ENCODE data around the gene ATP6V0E1.

ATP6V0E1 gene

DNA sequence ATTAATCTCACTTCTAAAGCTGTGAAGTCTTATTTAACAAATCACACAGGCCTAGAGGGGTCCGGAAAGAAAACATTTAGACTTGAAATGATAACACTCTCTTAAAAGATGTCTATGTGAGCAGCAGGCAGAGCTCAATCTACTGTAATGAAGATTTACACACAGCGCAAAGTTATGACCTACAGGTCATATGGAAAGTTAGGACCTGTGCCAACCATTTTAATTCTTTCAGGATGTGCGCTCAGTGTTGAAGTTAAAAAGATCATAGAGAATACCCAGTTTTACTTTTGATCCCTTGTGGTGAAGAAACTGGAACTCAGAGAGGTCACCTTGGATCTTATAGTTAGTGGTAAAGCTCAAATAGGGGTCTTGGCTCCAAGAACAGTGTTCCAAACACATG is 69.5 kb downstream of the ATP6V0E1 start:
- Histone ChIP-seq H4K91ac (ENCODE audit: low read depth, low read length) (no peak overlapping the region), H3K4ac (ENCODE audit: low read depth, low read length) (no peak overlapping the region), H2BK120ac (ENCODE audit: insufficient read depth, low read length, poor library complexity) (no peak overlapping the region), H3K27me3 (ENCODE audit: insufficient read depth, low read length) (no peaks in the 10 kb centered on the region), H3K9me3 (ENCODE audit: insufficient read depth, low read depth, low read length) (no peaks in the 10 kb centered on the region), H2AFZ (ENCODE audit: insufficient read depth, low read length, poor library complexity) (no peak overlapping the region), H4K8ac (ENCODE audit: low read depth, low read length) (no peak overlapping the region), H3K36me3 (ENCODE audit: control insufficient read depth in 1 of 2, insufficient read depth in 2 of 2, low read length in 2 of 2) (no peaks in the 10 kb centered on the region), H3K23ac (ENCODE audit: low read length) (no peak overlapping the region), H4K12ac (ENCODE audit: low read depth, low read length) (no peak overlapping the region), H3K4me2 (ENCODE audit: low read length) (no peak overlapping the region), H3K4me3 (ENCODE audit: low read depth, low read length) (no peak overlapping the region), H3K79me2 (ENCODE audit: control insufficient read depth, insufficient read depth, low read length, poor library complexity) (peaks cover 2% of the 10 kb centered on the region), H3K14ac (ENCODE audit: low read length) (no peak overlapping the region), H3K4me1 (ENCODE audit: control insufficient read depth in 1 of 2, insufficient read depth in 2 of 2, low read length in 2 of 2) (no peaks in the 10 kb centered on the region), H3K9ac (ENCODE audit: low read length) (no peak overlapping the region), H2BK5ac (ENCODE audit: low read depth, low read length, poor library complexity) (no peak overlapping the region), H2AK5ac (ENCODE audit: low read length) (no peak overlapping the region), H3K27ac (ENCODE audit: low read depth, low read length) (no peak overlapping the region), H3K79me1 (ENCODE audit: low read length) (peaks cover 9% of the 10 kb centered on the region), H3K18ac (ENCODE audit: low read length) (no peak overlapping the region), H2BK12ac (ENCODE audit: low read length) (no peak overlapping the region)
- no peak for DNase-seq
- WGBS (ENCODE audit: extremely low coverage, insufficient coverage, insufficient read length) = no CpG with 5 or more reads among the region's 3 CpGs

DNA sequence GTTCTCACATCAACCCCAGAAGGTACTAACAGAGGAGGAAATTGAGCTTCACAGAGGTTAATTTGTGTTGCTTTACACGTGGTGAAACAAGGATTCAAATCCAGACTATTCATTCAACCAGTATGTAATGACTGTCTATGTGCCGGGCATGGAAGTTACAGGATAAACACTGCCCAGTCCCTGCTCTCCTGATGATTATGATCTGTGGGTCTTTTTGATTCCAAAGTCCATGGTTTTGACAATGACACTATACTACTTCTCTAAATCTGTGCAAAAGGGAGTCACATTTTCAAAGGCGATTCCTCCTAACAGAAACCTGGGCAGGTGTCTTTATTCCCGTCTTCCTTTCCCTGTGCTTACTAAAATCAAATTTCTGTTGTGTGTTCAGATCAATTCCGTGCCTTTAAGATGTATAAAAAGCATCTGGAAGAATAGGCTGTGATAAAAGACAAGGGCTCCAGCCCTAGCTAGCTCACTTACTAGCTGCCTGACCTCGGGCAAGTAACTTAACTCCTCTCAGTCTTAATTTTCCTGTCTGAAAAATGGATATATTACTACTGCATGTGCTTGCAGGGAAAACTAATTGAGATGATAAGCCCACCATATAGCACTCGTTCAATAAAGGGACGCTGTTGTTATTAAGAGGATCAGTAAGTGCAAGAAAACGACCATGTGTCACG is 71.6 kb downstream of the ATP6V0E1 start:
- Histone ChIP-seq H3K27me3 (ENCODE audit: insufficient read depth, low read length) (no peaks in the 10 kb centered on the region), H2BK120ac (ENCODE audit: insufficient read depth, low read length, poor library complexity) (no peak overlapping the region), H3K4me3 (ENCODE audit: low read depth, low read length) (no peak overlapping the region), H4K8ac (ENCODE audit: low read depth, low read length) (no peak overlapping the region), H3K27ac (ENCODE audit: low read depth, low read length) (no peak overlapping the region), H3K79me2 (ENCODE audit: control insufficient read depth, insufficient read depth, low read length, poor library complexity) (peaks cover 2% of the 10 kb centered on the region), H3K4me1 (ENCODE audit: control insufficient read depth in 1 of 2, insufficient read depth in 2 of 2, low read length in 2 of 2) (no peaks in the 10 kb centered on the region), H4K91ac (ENCODE audit: low read depth, low read length) (no peak overlapping the region), H3K4me2 (ENCODE audit: low read length) (peak overlapping the region; percentile 73), H2AK5ac (ENCODE audit: low read length) (no peak overlapping the region), H3K9me3 (ENCODE audit: insufficient read depth, low read depth, low read length) (no peaks in the 10 kb centered on the region), H3K36me3 (ENCODE audit: control insufficient read depth in 1 of 2, insufficient read depth in 2 of 2, low read length in 2 of 2) (no peaks in the 10 kb centered on the region), H2BK12ac (ENCODE audit: low read length) (no peak overlapping the region), H3K4ac (ENCODE audit: low read depth, low read length) (no peak overlapping the region), H3K9ac (ENCODE audit: low read length) (no peak overlapping the region), H3K23ac (ENCODE audit: low read length) (no peak overlapping the region), H4K12ac (ENCODE audit: low read depth, low read length) (no peak overlapping the region), H2BK5ac (ENCODE audit: low read depth, low read length, poor library complexity) (no peak overlapping the region), H3K18ac (ENCODE audit: low read length) (no peak overlapping the region), H3K14ac (ENCODE audit: low read length) (no peak overlapping the region), H3K79me1 (ENCODE audit: low read length) (peaks cover 9% of the 10 kb centered on the region), H2AFZ (ENCODE audit: insufficient read depth, low read length, poor library complexity) (no peak overlapping the region)
- no CpG with 5 or more reads among the region's 10 CpGs for WGBS (ENCODE audit: extremely low coverage, insufficient coverage, insufficient read length)
- no peak for DNase-seq

DNA sequence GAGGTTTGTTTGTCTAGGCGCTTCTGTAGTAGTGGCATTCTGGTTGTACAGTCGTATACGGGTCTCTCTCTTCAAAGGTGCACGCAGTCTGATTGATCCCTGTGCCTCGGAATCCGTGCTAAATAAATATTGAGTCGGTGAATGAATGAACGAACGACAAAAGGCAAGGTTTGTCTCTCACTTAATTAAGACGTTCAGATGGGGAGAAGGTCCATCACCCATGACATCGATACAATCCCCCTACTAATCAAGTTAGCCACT is 72.1 kb downstream of the ATP6V0E1 start:
- peak overlapping the region; percentile 5 for H4K8ac ChIP-seq (ENCODE audit: low read depth, low read length)
- no peaks in the 10 kb centered on the region for H3K27me3 ChIP-seq (ENCODE audit: insufficient read depth, low read length)
- no peaks in the 10 kb centered on the region for H3K4me1 ChIP-seq (ENCODE audit: control insufficient read depth in 1 of 2, insufficient read depth in 2 of 2, low read length in 2 of 2)
- H3K23ac ChIP-seq (ENCODE audit: low read length) = no peak overlapping the region
- WGBS (ENCODE audit: extremely low coverage, insufficient coverage, insufficient read length) = no CpG with 5 or more reads among the region's 11 CpGs
- H3K9me3 ChIP-seq (ENCODE audit: insufficient read depth, low read depth, low read length) = no peaks in the 10 kb centered on the region
- H3K27ac ChIP-seq (ENCODE audit: low read depth, low read length) = no peak overlapping the region
- no peak overlapping the region for H3K4ac ChIP-seq (ENCODE audit: low read depth, low read length)
- no peak overlapping the region for H3K14ac ChIP-seq (ENCODE audit: low read length)
- H3K4me2 ChIP-seq (ENCODE audit: low read length) = peak overlapping the region; percentile 73
- H3K79me2 ChIP-seq (ENCODE audit: control insufficient read depth, insufficient read depth, low read length, poor library complexity) = peaks cover 2% of the 10 kb centered on the region
- no peak overlapping the region for H3K18ac ChIP-seq (ENCODE audit: low read length)
- DNase-seq = peak; percentile 18 to 51
- H4K12ac ChIP-seq (ENCODE audit: low read depth, low read length) = no peak overlapping the region
- H2BK5ac ChIP-seq (ENCODE audit: low read depth, low read length, poor library complexity) = no peak overlapping the region
- H3K4me3 ChIP-seq (ENCODE audit: low read depth, low read length) = peak overlapping the region; percentile 4
- H3K9ac ChIP-seq (ENCODE audit: low read length) = peak overlapping the region; percentile 50
- no peak overlapping the region for H2BK120ac ChIP-seq (ENCODE audit: insufficient read depth, low read length, poor library complexity)
- no peak overlapping the region for H4K91ac ChIP-seq (ENCODE audit: low read depth, low read length)
- peak overlapping the region; percentile 82 for H2AFZ ChIP-seq (ENCODE audit: insufficient read depth, low read length, poor library complexity)
- peaks cover 9% of the 10 kb centered on the region for H3K79me1 ChIP-seq (ENCODE audit: low read length)
- no peak overlapping the region for H2AK5ac ChIP-seq (ENCODE audit: low read length)
- H3K36me3 ChIP-seq (ENCODE audit: control insufficient read depth in 1 of 2, insufficient read depth in 2 of 2, low read length in 2 of 2) = no peaks in the 10 kb centered on the region
- H2BK12ac ChIP-seq (ENCODE audit: low read length) = no peak overlapping the region

DNA sequence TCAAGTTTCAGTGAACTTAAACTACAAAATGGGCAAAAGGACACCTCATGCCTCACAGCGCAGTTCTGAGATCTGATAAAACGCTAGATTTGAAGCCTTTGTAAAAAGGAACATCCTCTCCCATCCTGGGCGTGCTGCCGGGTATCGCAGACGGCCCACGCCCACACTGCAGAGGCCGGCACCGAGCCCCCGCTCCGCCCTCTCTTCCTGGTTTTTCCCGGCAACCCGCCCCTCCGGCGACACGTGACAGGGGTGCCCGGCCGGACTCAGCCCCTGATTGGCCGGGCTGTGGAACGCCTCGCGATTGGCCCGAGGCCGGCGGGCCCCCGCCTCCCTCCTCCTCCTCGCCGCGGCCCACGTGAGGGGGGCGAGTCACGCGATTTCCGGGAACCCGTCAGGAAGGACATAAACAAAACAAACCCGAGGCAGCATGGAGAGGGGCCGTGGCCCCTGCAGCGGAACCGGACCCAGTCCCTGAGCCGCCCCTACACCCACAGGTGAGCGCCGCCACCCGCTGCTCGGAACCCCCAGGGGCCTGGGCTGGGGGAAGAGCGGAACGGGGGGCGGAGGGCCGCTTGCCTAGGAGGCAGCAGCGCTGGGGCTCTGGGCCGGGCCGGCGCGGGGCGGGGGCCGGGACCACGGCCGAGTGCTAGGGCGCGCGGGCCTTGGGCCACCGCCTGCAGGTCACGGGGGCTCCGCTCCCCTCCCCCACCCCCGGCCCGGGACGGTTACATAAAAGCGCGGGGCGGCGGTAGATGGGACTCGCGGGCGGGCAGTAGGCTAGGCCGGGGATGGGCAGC is 72.6 kb downstream of the ATP6V0E1 start, which contains the start of gene CREBRF:
Gene CREBRF, plus strand, starts transcription at position 370 of the 800 bp plus-strand sequence. CDS start 24,424 bp downstream, outside the sequence.
- Histone ChIP-seq H3K14ac (ENCODE audit: low read length) (no peak within 1 kb of the TSS), H3K36me3 (ENCODE audit: control insufficient read depth in 1 of 2, insufficient read depth in 2 of 2, low read length in 2 of 2) (no peaks in the 10 kb centered on the region), H3K9ac (ENCODE audit: low read length) (peak within 1 kb of the TSS; percentile 50), H3K79me2 (ENCODE audit: control insufficient read depth, insufficient read depth, low read length, poor library complexity) (peaks cover 2% of the 10 kb centered on the region), H3K4me3 (ENCODE audit: low read depth, low read length) (peak within 1 kb of the TSS; percentile 96), H3K4me2 (ENCODE audit: low read length) (peak within 1 kb of the TSS; percentile 73), H4K91ac (ENCODE audit: low read depth, low read length) (peak within 1 kb of the TSS; percentile 85), H3K4ac (ENCODE audit: low read depth, low read length) (no peak within 1 kb of the TSS), H4K8ac (ENCODE audit: low read depth, low read length) (peak within 1 kb of the TSS; percentile 93), H3K27ac (ENCODE audit: low read depth, low read length) (peak within 1 kb of the TSS; percentile 69), H2BK5ac (ENCODE audit: low read depth, low read length, poor library complexity) (peak within 1 kb of the TSS; percentile 84), H3K23ac (ENCODE audit: low read length) (no peak within 1 kb of the TSS), H2AK5ac (ENCODE audit: low read length) (no peak within 1 kb of the TSS), H3K79me1 (ENCODE audit: low read length) (peaks cover 9% of the 10 kb centered on the region), H4K12ac (ENCODE audit: low read depth, low read length) (peak within 1 kb of the TSS; percentile 36), H3K27me3 (ENCODE audit: insufficient read depth, low read length) (no peaks in the 10 kb centered on the region), H2AFZ (ENCODE audit: insufficient read depth, low read length, poor library complexity) (peak within 1 kb of the TSS; percentile 86), H3K9me3 (ENCODE audit: insufficient read depth, low read depth, low read length) (no peaks in the 10 kb centered on the region), H3K18ac (ENCODE audit: low read length) (peak within 1 kb of the TSS; percentile 95), H2BK12ac (ENCODE audit: low read length) (no peak within 1 kb of the TSS), H2BK120ac (ENCODE audit: insufficient read depth, low read length, poor library complexity) (peak within 1 kb of the TSS; percentile 41), H3K4me1 (ENCODE audit: control insufficient read depth in 1 of 2, insufficient read depth in 2 of 2, low read length in 2 of 2) (no peaks in the 10 kb centered on the region)
- WGBS (ENCODE audit: extremely low coverage, insufficient coverage, insufficient read length) = no CpG with 5 or more reads among the region's 74 CpGs
- peak; percentile 98 for DNase-seq

Data from trophoblast cell (in vitro differentiated cells and primary cell).